CD14-positive monocyte (primary cell): ENCODE measurements around the gene DSTN. TPM values are rescaled to one million over a fixed set of nuclear protein-coding genes. Genes with fewer than 3 reads are reported as not detected.

Experiments
- DNase-seq, 3 donors: peaks; one replicate each; pipeline ENCODE4 v3.0.0-alpha.2; 2011 to 2022
- H2AFZ ChIP-seq: 2 replicates; pipeline ENCODE4 v1.6.0; 2012; ENCODE audit warnings: mild to moderate bottlenecking, low read depth, low read length, inconsistent platforms; ENCODE audit not compliant: insufficient read depth, poor library complexity, severe bottlenecking
- H3K27ac ChIP-seq, 2 donors: 1 replicate in 1 of 2; 2 replicates in 1 of 2; pipeline ENCODE4 v1.5.1; 2012 to 2013; ENCODE audit warnings: low read length in 2 of 2, control low read depth in 1 of 2, inconsistent platforms in 1 of 2, low read depth in 1 of 2, mild to moderate bottlenecking in 1 of 2
- H3K27me3 ChIP-seq, 2 donors: one replicate each; pipeline versions ENCODE4 v1.6.0 to v1.6.1; 2011 to 2013; ENCODE audit warnings: low read length in 2 of 2; ENCODE audit not compliant: control insufficient read depth in 2 of 2, insufficient read depth in 2 of 2
- H3K36me3 ChIP-seq, 2 donors: replicated peaks in 1 of 2; 1 replicate in 1 of 2; 2 replicates in 1 of 2; pipeline versions ENCODE4 v1.5.1 to v1.6.1; 2012 to 2013; ENCODE audit warnings: low read length in 2 of 2, control low read depth in 1 of 2, inconsistent platforms in 1 of 2, mild to moderate bottlenecking in 1 of 2; ENCODE audit not compliant: insufficient read depth in 2 of 2, control insufficient read depth in 1 of 2
- H3K4me1 ChIP-seq, 2 donors: 1 replicate in 1 of 2; 2 replicates in 1 of 2; pipeline versions ENCODE4 v1.5.1 to v1.6.1; 2012 to 2013; ENCODE audit warnings: low read length in 2 of 2, control low read depth in 1 of 2, inconsistent platforms in 1 of 2, mild to moderate bottlenecking in 1 of 2, moderate library complexity in 1 of 2; ENCODE audit not compliant: insufficient read depth in 2 of 2, control insufficient read depth in 1 of 2
- H3K4me2 ChIP-seq: replicated peaks from 2 replicates; pipeline ENCODE3; 2012; ENCODE audit warnings: low read length, moderate library complexity, mild to moderate bottlenecking; ENCODE audit not compliant: poor library complexity, severe bottlenecking; ENCODE audit errors: extremely low read depth
- H3K4me3 ChIP-seq, 3 experiments: fragments of 200-600 bp in 1 of 3; sonication (generic) in 1 of 3; replicated peaks in 1 of 3; 1 replicate in 2 of 3; 2 replicates in 1 of 3; pipeline ENCODE4 v1.5.1; 2011 to 2013; ENCODE audit warnings: low read length in 3 of 3, mild to moderate bottlenecking in 3 of 3, control low read depth in 2 of 3, low read depth in 2 of 3, inconsistent platforms in 1 of 3, moderate library complexity in 1 of 3
- H3K79me2 ChIP-seq: 2 replicates; pipeline ENCODE4 v1.6.0; 2012; ENCODE audit warnings: mild to moderate bottlenecking, control low read depth, inconsistent platforms, low read length, moderate library complexity; ENCODE audit not compliant: insufficient read depth
- H3K9ac ChIP-seq: 2 replicates; pipeline ENCODE4 v1.6.0; 2017; ENCODE audit warnings: low read length, mild to moderate bottlenecking; ENCODE audit not compliant: insufficient read depth, poor library complexity, severe bottlenecking
- H3K9me3 ChIP-seq, 2 donors: replicated peaks in 1 of 2; 1 replicate in 1 of 2; 2 replicates in 1 of 2; pipeline versions ENCODE4 v1.5.1 to v1.6.1; 2012 to 2013; ENCODE audit warnings: low read length in 2 of 2, control low read depth in 1 of 2; ENCODE audit not compliant: control insufficient read depth in 1 of 2, insufficient read depth in 1 of 2
- H4K20me1 ChIP-seq: 2 replicates; pipeline ENCODE4 v1.6.0; 2012; ENCODE audit warnings: mild to moderate bottlenecking, low read length, control low read depth, moderate library complexity; ENCODE audit not compliant: insufficient read depth
- H3K27ac Mint-ChIP-seq, 7 donors: one replicate each; pipeline ENCODE4 v1.8.0; 2020; ENCODE audit warnings: mild to moderate bottlenecking in 7 of 7, mixed read lengths in 7 of 7, moderate library complexity in 6 of 7, inconsistent platforms in 2 of 7
- H3K27me3 Mint-ChIP-seq, 3 donors: one replicate each; pipeline ENCODE4 v1.8.0; 2021 to 2022; ENCODE audit warnings: low read depth in 3 of 3, mild to moderate bottlenecking in 3 of 3, mixed read lengths in 3 of 3, moderate library complexity in 3 of 3, inconsistent platforms in 1 of 3
- H3K36me3 Mint-ChIP-seq, 2 donors: one replicate each; pipeline ENCODE4 v1.8.0; 2020; ENCODE audit warnings: mixed read lengths in 2 of 2, inconsistent platforms in 1 of 2, mild to moderate bottlenecking in 1 of 2
- H3K4me1 Mint-ChIP-seq: one replicate; pipeline ENCODE4 v1.8.0; 2020; ENCODE audit warnings: mild to moderate bottlenecking, mixed read lengths
- H3K4me3 Mint-ChIP-seq, 2 donors: one replicate each; pipeline ENCODE4 v1.8.0; 2020; ENCODE audit warnings: mild to moderate bottlenecking in 2 of 2, mixed read lengths in 2 of 2, moderate library complexity in 1 of 2
- H3K9me3 Mint-ChIP-seq, 7 donors: one replicate each; pipeline ENCODE4 v1.8.0; 2020 to 2022; ENCODE audit warnings: mixed read lengths in 7 of 7, mild to moderate bottlenecking in 6 of 7, moderate library complexity in 6 of 7, inconsistent platforms in 2 of 7
- WGBS: methylation state at CpG from one replicate; pipeline ENCODE4 v1.1.5; 2013; ENCODE audit warnings: missing lambda C conversion rate; ENCODE audit not compliant: insufficient coverage; 5-methylcytosine and 5-hydroxymethylcytosine counted together
- intact Hi-C, 2 donors: fragments of 100-400 bp; cut with micrococcal nuclease; formaldehyde crosslinking; loops; one replicate each; pipeline versions ENCODE4 v1.15.0 to v1.15.1; 2023
- polyA plus RNA-seq, 3 donors: library from polyadenylated mRNA; depleted of rRNA in 1 of 3; unstranded in 2 of 3; stranded (reverse) in 1 of 3; fragments of 300-500 nt in 2 of 3; fragments of >200 nt in 1 of 3; fragmentation: Illumina TruSeq in 2 of 3; gene quantifications; 1 replicate in 2 of 3; 2 replicates in 1 of 3; pipeline ENCODE4 v1.2.3, GENCODE V29; 2012 to 2021
- TF ChIP-seq, protein P1 (sequence below): fragments of 200-600 bp; IDR thresholded peaks from one replicate; pipeline ENCODE4 v1.8.0; 2022; ENCODE audit warnings: antibody characterized with exemption, mild to moderate bottlenecking

The DSTN gene
- polyA plus RNA-seq, 3 donors, result 15.6 to 63.8 (median 58.4) TPM

DNA sequence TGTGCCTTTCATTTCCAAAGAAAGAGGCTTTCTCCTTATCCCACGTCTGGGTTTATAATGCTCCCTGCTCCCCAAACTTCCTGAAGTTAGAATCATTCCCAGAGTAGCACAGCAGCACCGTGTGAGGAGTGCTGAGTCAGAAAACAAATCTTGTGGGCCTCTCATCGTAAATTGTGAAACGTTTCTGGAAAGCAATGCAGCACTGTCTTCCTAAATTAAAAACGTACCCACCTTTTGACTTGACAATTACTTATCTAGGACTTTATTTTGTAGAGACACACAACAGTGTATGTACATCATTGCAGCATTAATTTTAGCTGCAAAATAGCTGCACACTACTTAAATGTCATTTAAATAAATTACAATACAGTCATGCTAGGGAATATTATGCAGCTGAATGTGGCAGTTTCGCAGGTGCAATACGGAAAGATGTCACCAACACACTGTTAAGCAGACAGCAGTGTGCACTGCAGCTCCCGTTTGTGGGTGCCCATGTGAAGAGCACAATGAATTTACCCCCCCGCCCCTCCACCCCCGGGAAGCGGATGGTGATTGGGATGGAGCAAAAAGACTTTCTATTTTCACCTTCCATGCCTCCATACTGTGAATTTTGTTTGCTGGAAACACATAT, 81.4 kb downstream of the DSTN start:
- no peak overlapping the region for H2AFZ ChIP-seq

DNA sequence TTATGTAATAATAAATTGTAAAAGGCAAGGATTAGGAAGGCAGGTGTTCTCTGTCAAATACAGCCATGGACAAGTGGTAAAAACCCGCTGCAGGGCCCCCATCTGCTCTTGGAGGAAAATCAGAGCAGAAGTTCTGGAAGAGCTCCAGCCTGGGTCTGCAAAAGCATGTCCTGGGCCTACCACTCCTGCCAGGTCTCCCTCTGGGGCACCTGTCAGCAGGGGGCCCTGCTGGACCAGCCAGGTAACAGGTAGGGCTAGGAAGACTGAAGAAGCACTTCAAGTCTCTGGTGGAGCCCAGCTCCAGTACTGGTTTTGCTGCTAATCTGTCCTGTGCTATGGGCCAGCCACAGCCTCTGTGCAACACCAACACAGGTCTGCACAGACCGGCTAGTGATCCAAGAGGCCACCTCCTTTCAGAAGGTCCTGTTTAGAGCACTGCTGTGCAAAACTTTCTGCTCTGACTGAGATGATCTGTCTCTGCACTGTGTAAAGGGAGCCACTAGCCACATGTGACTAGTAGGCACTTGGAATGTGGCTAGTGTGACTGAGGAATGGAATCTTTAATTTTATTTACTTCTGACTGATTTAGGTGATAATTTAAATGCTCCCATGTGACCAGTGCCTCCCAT, 82.0 kb downstream of the DSTN start:
- Histone ChIP-seq H3K9me3 (no peaks in the 10 kb centered on the region), H3K36me3 (peaks cover 20 to 52% of the 10 kb centered on the region in 2 donors), H3K4me3 (no peak overlapping the region), H3K27ac (peak overlapping the region in 1 of 2 donors; percentile 24), H3K27me3 (no peaks in the 10 kb centered on the region), H3K79me2 (peaks cover 47% of the 10 kb centered on the region), H3K9ac (no peak overlapping the region), H2AFZ (no peak overlapping the region), H3K4me1 (peaks cover 27 to 46% of the 10 kb centered on the region in 2 donors), H4K20me1 (peaks cover 75% of the 10 kb centered on the region), H3K4me2 (no peak overlapping the region)
- Mint-ChIP-seq H3K9me3 (no peaks in the 10 kb centered on the region), H3K4me3 (no peak overlapping the region), H3K27ac (peak overlapping the region in 1 of 7 donors; percentile 28), H3K27me3 (peaks cover 0 to 3% (median 0%) of the 10 kb centered on the region in 3 donors), H3K4me1 (peaks cover 51% of the 10 kb centered on the region), H3K36me3 (peaks cover 23 to 49% of the 10 kb centered on the region in 2 donors)
- 88% methylated on average over 1 of the region's 2 CpGs for WGBS
- intact Hi-C loops, result no loop called here
- no peak for DNase-seq
- TF ChIP-seq, protein P1, sequence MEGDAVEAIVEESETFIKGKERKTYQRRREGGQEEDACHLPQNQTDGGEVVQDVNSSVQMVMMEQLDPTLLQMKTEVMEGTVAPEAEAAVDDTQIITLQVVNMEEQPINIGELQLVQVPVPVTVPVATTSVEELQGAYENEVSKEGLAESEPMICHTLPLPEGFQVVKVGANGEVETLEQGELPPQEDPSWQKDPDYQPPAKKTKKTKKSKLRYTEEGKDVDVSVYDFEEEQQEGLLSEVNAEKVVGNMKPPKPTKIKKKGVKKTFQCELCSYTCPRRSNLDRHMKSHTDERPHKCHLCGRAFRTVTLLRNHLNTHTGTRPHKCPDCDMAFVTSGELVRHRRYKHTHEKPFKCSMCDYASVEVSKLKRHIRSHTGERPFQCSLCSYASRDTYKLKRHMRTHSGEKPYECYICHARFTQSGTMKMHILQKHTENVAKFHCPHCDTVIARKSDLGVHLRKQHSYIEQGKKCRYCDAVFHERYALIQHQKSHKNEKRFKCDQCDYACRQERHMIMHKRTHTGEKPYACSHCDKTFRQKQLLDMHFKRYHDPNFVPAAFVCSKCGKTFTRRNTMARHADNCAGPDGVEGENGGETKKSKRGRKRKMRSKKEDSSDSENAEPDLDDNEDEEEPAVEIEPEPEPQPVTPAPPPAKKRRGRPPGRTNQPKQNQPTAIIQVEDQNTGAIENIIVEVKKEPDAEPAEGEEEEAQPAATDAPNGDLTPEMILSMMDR, result no peak

More for the DNA sequence above, 81.4 kb downstream of the DSTN start:
- TF ChIP-seq, protein P1, result no peak
- Mint-ChIP-seq H3K4me1 (peaks cover 55% of the 10 kb centered on the region), H3K27ac (peak overlapping the region in 5 of 7 donors; percentile 3 to 60 (median 10)), H3K27me3 (peaks cover 0 to 3% (median 0%) of the 10 kb centered on the region in 3 donors), H3K36me3 (peaks cover 21 to 49% of the 10 kb centered on the region in 2 donors), H3K9me3 (no peaks in the 10 kb centered on the region), H3K4me3 (peak overlapping the region in 1 of 2 donors; percentile 5)
- intact Hi-C loops, result no loop called here
- H3K9me3 ChIP-seq, result no peaks in the 10 kb centered on the region
- peaks cover 15 to 52% of the 10 kb centered on the region in 2 donors for H3K36me3 ChIP-seq
- H3K27ac ChIP-seq, result peak overlapping the region in 1 of 2 donors; percentile 34
- H4K20me1 ChIP-seq, result peaks cover 80% of the 10 kb centered on the region
- peaks cover 54% of the 10 kb centered on the region for H3K79me2 ChIP-seq
- no peaks in the 10 kb centered on the region for H3K27me3 ChIP-seq
- no peak overlapping the region for H3K4me2 ChIP-seq
- H3K9ac ChIP-seq, result no peak overlapping the region
- DNase-seq, result no peak
- H3K4me1 ChIP-seq, result peaks cover 27 to 46% of the 10 kb centered on the region in 2 donors
- no peak overlapping the region for H3K4me3 ChIP-seq
- 0% methylated on average over 4 of the region's 11 CpGs for WGBS
